Measurements from ENCODE around the gene LRRC8A. TPM values are rescaled to one million over a fixed set of nuclear protein-coding genes. Genes with fewer than 3 reads are reported as not detected.

LRRC8A gene
- total and polyA plus RNA-seq, 2 of the 13 experiments (the other 11 are each of a cell fraction or from before 2014, with no cell fraction given), result 16.1 to 40.6 TPM

- TF ChIP-seq ZNF367 (CRISPR knock-in tag; IDR thresholded peaks at IDR 0.05; ENCODE audit: borderline replicate concordance) (no peak), NAIF1 (CRISPR knock-in tag; IDR thresholded peaks at IDR 0.05; ENCODE audit: borderline replicate concordance) (no peak), SUZ12 (IDR thresholded peaks at IDR 0.05; ENCODE audit: low read depth, low read length) (no peak), NFRKB (IDR thresholded peaks at IDR 0.05) (no peak), ZBTB7B (CRISPR knock-in tag; IDR thresholded peaks at IDR 0.05) (peak; percentile 43; the same call in 1 of the 2 replicates), NFIC (IDR thresholded peaks at IDR 0.05; ENCODE audit: low read length) (no peak), ZFY (CRISPR knock-in tag; IDR thresholded peaks at IDR 0.05) (no peak), ZMYM4 (CRISPR knock-in tag; IDR thresholded peaks at IDR 0.05) (no peak), CTCF (CRISPR knock-in tag; IDR thresholded peaks at IDR 0.05) (no peak), SOX13 (IDR thresholded peaks at IDR 0.05) (no peak), SOX13 (CRISPR knock-in tag; conservative IDR thresholded peaks at IDR 0.05 in 1 of 2, IDR thresholded peaks at IDR 0.05 in 1 of 2) (peak in 1 of 2 experiments; percentile 55; a peak in 1 of 4 replicates), NR2F1 (CRISPR knock-in tag; IDR thresholded peaks at IDR 0.05) (no peak), ZNF619 (CRISPR knock-in tag; IDR thresholded peaks at IDR 0.05) (no peak), NCOR1 (IDR thresholded peaks at IDR 0.05; ENCODE audit: borderline replicate concordance, low read length) (no peak)
- TF ChIP-seq, protein P1, sequence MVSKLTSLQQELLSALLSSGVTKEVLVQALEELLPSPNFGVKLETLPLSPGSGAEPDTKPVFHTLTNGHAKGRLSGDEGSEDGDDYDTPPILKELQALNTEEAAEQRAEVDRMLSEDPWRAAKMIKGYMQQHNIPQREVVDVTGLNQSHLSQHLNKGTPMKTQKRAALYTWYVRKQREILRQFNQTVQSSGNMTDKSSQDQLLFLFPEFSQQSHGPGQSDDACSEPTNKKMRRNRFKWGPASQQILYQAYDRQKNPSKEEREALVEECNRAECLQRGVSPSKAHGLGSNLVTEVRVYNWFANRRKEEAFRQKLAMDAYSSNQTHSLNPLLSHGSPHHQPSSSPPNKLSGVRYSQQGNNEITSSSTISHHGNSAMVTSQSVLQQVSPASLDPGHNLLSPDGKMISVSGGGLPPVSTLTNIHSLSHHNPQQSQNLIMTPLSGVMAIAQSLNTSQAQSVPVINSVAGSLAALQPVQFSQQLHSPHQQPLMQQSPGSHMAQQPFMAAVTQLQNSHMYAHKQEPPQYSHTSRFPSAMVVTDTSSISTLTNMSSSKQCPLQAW (CRISPR knock-in tag; IDR thresholded peaks at IDR 0.05), result 0 out of 2 replicates have a peak, but pooled peaks have one; percentile 22
- TF ChIP-seq, protein P2, sequence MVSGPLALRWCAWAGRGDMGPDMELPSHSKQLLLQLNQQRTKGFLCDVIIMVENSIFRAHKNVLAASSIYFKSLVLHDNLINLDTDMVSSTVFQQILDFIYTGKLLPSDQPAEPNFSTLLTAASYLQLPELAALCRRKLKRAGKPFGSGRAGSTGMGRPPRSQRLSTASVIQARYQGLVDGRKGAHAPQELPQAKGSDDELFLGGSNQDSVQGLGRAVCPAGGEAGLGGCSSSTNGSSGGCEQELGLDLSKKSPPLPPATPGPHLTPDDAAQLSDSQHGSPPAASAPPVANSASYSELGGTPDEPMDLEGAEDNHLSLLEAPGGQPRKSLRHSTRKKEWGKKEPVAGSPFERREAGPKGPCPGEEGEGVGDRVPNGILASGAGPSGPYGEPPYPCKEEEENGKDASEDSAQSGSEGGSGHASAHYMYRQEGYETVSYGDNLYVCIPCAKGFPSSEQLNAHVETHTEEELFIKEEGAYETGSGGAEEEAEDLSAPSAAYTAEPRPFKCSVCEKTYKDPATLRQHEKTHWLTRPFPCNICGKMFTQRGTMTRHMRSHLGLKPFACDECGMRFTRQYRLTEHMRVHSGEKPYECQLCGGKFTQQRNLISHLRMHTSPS (CRISPR knock-in tag; IDR thresholded peaks at IDR 0.05; ENCODE audit: low read depth), result no peak
- TF ChIP-seq, protein P3, sequence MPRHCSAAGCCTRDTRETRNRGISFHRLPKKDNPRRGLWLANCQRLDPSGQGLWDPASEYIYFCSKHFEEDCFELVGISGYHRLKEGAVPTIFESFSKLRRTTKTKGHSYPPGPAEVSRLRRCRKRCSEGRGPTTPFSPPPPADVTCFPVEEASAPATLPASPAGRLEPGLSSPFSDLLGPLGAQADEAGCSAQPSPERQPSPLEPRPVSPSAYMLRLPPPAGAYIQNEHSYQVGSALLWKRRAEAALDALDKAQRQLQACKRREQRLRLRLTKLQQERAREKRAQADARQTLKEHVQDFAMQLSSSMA (CRISPR knock-in tag; IDR thresholded peaks at IDR 0.05), result no peak
These were observed 29.6 kb downstream of the LRRC8A start (continued) for GRCh38 chr9:128911529-128912035.
